K562 (cell line): ENCODE data around the gene ZNF791. TPM values are rescaled to one million over a fixed set of nuclear protein-coding genes. Genes with fewer than 3 reads are reported as not detected.
A peak's percentile ranks its signal among the peaks of the same experiment; 100 is the strongest.

Experiments
- GABPB1 ChIP-seq: sonication (generic); formaldehyde crosslinking; IDR thresholded peaks from 2 replicates; pipeline ENCODE4 v1.8.0; 2022; ENCODE audit warnings: mild to moderate bottlenecking, missing genetic modification reagents
- PHF8 ChIP-seq: fragments of 200-600 bp; sonication (generic); IDR thresholded peaks from 2 replicates; pipeline ENCODE4 v1.6.1; 2012; ENCODE audit warnings: mixed run types, mild to moderate bottlenecking, inconsistent platforms, low read length, moderate library complexity, borderline replicate concordance
- SPI1 ChIP-seq: IDR thresholded peaks from 2 replicates; pipeline ENCODE4 v1.6.1; 2011; ENCODE audit warnings: low read depth, low read length, control low read depth, borderline replicate concordance
- polyA plus RNA-seq, 8 experiments: library from polyadenylated mRNA; depleted of rRNA in 4 of 8; stranded (reverse) in 5 of 8; unstranded in 3 of 8; fragments of >200 nt; fragmentation: Nextera tagmentation in 2 of 8; fragmentation: Illumina TruSeq in 1 of 8; extraction: Ambion mirVana in 2 of 8; extraction: Trizol in 1 of 8; gene quantifications; 2 replicates each; pipeline versions ENCODE4 v1.2.1 to v1.2.3, GENCODE V29; 2011 to 2014; ENCODE audit warnings: inconsistent platforms in 1 of 8, missing spikeins in 1 of 8
- total RNA-seq, 7 experiments: library from RNA; depleted of rRNA in 6 of 7; stranded (reverse); fragments of >200 nt in 6 of 7; fragmentation: Illumina TruSeq in 2 of 7; extraction: Trizol in 2 of 7; gene quantifications; 2 replicates each; pipeline versions ENCODE4 v1.2.1 to v1.2.3, GENCODE V29; 2011 to 2021; ENCODE audit warnings: low replicate concordance in 1 of 7
- TF ChIP-seq, protein P1 (sequence below): sonication (generic); formaldehyde crosslinking; IDR thresholded peaks from 2 replicates; pipeline ENCODE4 v1.8.0; 2022; ENCODE audit warnings: mild to moderate bottlenecking, missing genetic modification reagents, borderline replicate concordance
- TF ChIP-seq, protein P2 (sequence below): sonication (generic); formaldehyde crosslinking; IDR thresholded peaks from 2 replicates; pipeline ENCODE4 v1.8.0; 2022; ENCODE audit warnings: missing genetic modification reagents, mild to moderate bottlenecking, moderate library complexity, borderline replicate concordance
- TF ChIP-seq, protein P3 (sequence below): fragments of 450-650 bp; IDR thresholded peaks from 2 replicates; pipeline ENCODE4 v1.6.1; 2014; ENCODE audit warnings: low read depth, mild to moderate bottlenecking, moderate library complexity, borderline replicate concordance
- TF ChIP-seq, protein P4 (sequence below), 2 experiments: fragments of 450-650 bp; IDR thresholded peaks; 2 replicates each; pipeline ENCODE4 v1.6.1; 2016

The ZNF791 gene
- total and polyA plus RNA-seq, 9 of the 15 experiments (the other 6 are each of a cell fraction or from before 2014, with no cell fraction given): 7.8 to 22.7 (median 13.1) TPM

DNA sequence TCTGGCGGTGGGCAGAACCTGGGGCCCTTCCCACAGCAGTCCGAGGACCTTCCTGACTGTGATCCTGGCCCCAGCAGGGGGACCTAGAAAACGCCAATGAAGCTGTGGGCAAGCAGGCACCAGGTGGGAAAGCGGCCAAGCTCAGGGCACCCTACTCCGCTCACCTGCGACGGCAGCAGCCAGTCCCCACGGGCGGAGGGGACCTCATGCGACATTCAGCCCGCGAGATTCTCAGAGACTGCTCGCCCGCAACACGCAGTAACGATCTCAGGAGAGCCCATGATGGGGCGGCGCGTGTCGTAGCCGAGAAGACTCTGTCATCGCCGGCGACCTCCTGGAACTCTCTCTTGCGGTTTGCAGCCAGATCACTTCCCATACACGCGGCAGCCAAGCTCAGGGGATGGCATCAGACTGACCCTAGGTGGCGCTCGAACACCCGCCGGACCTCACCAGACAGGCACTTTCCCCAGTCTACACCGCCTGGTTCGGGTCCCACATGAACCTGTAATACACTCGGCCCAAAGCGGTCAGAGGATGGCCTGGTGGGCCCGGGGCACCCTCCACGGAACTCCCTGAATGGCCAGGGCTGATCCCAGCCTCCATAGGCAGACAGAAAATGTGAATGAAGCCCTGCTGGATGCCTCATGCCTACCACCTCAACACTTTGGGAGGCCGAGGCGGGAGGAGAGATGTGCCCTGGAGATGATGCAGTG lies 29.3 kb downstream of the ZNF791 start (continued):
- TF ChIP-seq, protein P1, sequence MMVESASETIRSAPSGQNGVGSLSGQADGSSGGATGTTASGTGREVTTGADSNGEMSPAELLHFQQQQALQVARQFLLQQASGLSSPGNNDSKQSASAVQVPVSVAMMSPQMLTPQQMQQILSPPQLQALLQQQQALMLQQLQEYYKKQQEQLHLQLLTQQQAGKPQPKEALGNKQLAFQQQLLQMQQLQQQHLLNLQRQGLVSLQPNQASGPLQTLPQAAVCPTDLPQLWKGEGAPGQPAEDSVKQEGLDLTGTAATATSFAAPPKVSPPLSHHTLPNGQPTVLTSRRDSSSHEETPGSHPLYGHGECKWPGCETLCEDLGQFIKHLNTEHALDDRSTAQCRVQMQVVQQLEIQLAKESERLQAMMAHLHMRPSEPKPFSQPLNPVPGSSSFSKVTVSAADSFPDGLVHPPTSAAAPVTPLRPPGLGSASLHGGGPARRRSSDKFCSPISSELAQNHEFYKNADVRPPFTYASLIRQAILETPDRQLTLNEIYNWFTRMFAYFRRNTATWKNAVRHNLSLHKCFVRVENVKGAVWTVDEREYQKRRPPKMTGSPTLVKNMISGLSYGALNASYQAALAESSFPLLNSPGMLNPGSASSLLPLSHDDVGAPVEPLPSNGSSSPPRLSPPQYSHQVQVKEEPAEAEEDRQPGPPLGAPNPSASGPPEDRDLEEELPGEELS (CRISPR knock-in tag): peak; percentile 67; the same call in 1 of the 2 replicates
- TF ChIP-seq, protein P2, sequence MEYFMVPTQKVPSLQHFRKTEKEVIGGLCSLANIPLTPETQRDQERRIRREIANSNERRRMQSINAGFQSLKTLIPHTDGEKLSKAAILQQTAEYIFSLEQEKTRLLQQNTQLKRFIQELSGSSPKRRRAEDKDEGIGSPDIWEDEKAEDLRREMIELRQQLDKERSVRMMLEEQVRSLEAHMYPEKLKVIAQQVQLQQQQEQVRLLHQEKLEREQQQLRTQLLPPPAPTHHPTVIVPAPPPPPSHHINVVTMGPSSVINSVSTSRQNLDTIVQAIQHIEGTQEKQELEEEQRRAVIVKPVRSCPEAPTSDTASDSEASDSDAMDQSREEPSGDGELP: peak; percentile 58; the same call in 1 of the 2 replicates
- TF ChIP-seq PHF8 (no peak), SPI1 (peak; percentile 24; the same call in 1 of the 2 replicates), GABPB1 (CRISPR knock-in tag) (no peak)
- TF ChIP-seq, protein P3, sequence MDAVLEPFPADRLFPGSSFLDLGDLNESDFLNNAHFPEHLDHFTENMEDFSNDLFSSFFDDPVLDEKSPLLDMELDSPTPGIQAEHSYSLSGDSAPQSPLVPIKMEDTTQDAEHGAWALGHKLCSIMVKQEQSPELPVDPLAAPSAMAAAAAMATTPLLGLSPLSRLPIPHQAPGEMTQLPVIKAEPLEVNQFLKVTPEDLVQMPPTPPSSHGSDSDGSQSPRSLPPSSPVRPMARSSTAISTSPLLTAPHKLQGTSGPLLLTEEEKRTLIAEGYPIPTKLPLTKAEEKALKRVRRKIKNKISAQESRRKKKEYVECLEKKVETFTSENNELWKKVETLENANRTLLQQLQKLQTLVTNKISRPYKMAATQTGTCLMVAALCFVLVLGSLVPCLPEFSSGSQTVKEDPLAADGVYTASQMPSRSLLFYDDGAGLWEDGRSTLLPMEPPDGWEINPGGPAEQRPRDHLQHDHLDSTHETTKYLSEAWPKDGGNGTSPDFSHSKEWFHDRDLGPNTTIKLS: peak; percentile 68; the same call in 1 of the 2 replicates
- TF ChIP-seq, protein P4, sequence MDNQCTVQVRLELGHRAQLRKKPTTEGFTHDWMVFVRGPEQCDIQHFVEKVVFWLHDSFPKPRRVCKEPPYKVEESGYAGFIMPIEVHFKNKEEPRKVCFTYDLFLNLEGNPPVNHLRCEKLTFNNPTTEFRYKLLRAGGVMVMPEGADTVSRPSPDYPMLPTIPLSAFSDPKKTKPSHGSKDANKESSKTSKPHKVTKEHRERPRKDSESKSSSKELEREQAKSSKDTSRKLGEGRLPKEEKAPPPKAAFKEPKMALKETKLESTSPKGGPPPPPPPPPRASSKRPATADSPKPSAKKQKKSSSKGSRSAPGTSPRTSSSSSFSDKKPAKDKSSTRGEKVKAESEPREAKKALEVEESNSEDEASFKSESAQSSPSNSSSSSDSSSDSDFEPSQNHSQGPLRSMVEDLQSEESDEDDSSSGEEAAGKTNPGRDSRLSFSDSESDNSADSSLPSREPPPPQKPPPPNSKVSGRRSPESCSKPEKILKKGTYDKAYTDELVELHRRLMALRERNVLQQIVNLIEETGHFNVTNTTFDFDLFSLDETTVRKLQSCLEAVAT (IDR thresholded peaks at IDR 0.05): peak in 1 of 2 experiments; percentile 64; a peak in 2 of 4 replicates
